Measurements from ENCODE around the gene EEA1.

DNA sequence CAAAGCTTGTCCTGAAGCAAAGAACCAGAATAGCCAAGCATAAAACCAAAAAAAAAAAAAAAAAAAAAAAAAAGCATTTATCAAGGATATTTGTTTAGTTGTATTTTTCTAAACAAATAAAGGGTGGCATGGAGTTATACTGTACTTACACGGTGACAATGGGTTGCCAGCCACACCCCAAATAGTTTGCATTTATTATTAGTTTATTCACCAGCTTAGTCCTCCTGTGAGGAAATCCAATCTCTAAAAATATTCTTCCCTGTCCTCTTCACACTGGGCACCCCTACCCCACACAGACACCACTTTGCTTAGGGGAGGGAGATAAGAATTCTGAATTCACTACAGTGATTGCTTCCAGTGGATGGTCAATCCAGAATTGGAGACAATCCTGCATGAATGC, 207.4 kb downstream of the EEA1 start:
- TF ChIP-seq, protein P1, sequence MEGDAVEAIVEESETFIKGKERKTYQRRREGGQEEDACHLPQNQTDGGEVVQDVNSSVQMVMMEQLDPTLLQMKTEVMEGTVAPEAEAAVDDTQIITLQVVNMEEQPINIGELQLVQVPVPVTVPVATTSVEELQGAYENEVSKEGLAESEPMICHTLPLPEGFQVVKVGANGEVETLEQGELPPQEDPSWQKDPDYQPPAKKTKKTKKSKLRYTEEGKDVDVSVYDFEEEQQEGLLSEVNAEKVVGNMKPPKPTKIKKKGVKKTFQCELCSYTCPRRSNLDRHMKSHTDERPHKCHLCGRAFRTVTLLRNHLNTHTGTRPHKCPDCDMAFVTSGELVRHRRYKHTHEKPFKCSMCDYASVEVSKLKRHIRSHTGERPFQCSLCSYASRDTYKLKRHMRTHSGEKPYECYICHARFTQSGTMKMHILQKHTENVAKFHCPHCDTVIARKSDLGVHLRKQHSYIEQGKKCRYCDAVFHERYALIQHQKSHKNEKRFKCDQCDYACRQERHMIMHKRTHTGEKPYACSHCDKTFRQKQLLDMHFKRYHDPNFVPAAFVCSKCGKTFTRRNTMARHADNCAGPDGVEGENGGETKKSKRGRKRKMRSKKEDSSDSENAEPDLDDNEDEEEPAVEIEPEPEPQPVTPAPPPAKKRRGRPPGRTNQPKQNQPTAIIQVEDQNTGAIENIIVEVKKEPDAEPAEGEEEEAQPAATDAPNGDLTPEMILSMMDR (IDR thresholded peaks at IDR 0.05; ENCODE audit: poor library complexity): no peak
- TF ChIP-seq EZH2 (IDR thresholded peaks at IDR 0.05; ENCODE audit: borderline replicate concordance): no peak

Measured in hepatocyte (in vitro differentiated cells).